Activated CD4-positive, alpha-beta memory T cell treated with anti-CD3 and anti-CD28 coated beads for 36 hours (primary cell): ENCODE measurements around the gene LTB. TPM values are rescaled to one million over a fixed set of nuclear protein-coding genes. Genes with fewer than 3 reads are reported as not detected.

ENCODE experiments used
- CTCF ChIA-PET: fragments of 350-600 bp; sonication (Branson Sonifier 250); formaldehyde crosslinking; loops from one replicate; lab custom pipeline; 2021; ENCODE audit warnings: antibody characterized with exemption, inconsistent platforms; lab: Charles Lee
- POLR2A ChIA-PET: fragments of 350-600 bp; sonication (Branson Sonifier 250); formaldehyde crosslinking; loops from one replicate; lab custom pipeline; 2021; ENCODE audit warnings: antibody characterized with exemption; lab: Charles Lee
- DNase-seq: peaks from one replicate; pipeline ENCODE4 v3.0.0-alpha.2; 2020
- H3K27ac Mint-ChIP-seq: one replicate; pipeline ENCODE4 v1.8.0; 2021; ENCODE audit warnings: mixed read lengths
- H3K27me3 Mint-ChIP-seq: one replicate; pipeline ENCODE4 v1.8.0; 2021; ENCODE audit warnings: mixed read lengths
- H3K36me3 Mint-ChIP-seq: one replicate; pipeline ENCODE4 v1.8.0; 2021; ENCODE audit warnings: mixed read lengths
- H3K4me1 Mint-ChIP-seq: one replicate; pipeline ENCODE4 v1.8.0; 2021; ENCODE audit warnings: low read depth, mixed read lengths
- H3K4me3 Mint-ChIP-seq: one replicate; pipeline ENCODE4 v1.8.0; 2021; ENCODE audit warnings: mild to moderate bottlenecking, mixed read lengths
- H3K9me3 Mint-ChIP-seq: one replicate; pipeline ENCODE4 v1.8.0; 2021; ENCODE audit warnings: mixed read lengths
- intact Hi-C: fragments of 100-400 bp; cut with micrococcal nuclease; formaldehyde crosslinking; loops from one replicate; pipeline ENCODE4 v1.15.1; 2023
- total RNA-seq, 2 experiments: library from RNA; stranded (reverse); gene quantifications; one replicate each; pipeline ENCODE4 v1.2.3, GENCODE V29; 2021

Gene LTB
- total RNA-seq, 2 experiments from 2014 or later: 161 to 164 TPM

- Mint-ChIP-seq H3K27ac (peak overlapping the region; percentile 92), H3K9me3 (no peaks in the 10 kb centered on the region), H3K4me1 (peaks cover 52% of the 10 kb centered on the region), H3K36me3 (peaks cover 42% of the 10 kb centered on the region), H3K4me3 (peak overlapping the region; percentile 97), H3K27me3 (no peaks in the 10 kb centered on the region)
- POLR2A ChIA-PET: interaction anchor here (0.6 to 18.2 kb wide), 7 partner anchors 10 to 70 kb away, joined by 3 to 259 read pairs (median 115); partner anchors contain the start of genes ATP6V1G2, BAG6, DDX39B and LTA
- peak; percentile 39 for DNase-seq
- CTCF ChIA-PET: interaction anchor here (0.8 to 28.8 kb wide), 9 partner anchors 7 to 225 kb away, joined by 3 to 1658 read pairs (median 5); partner anchors contain the start of genes ATP6V1G2, DDX39B, LSM2 and LST1
- intact Hi-C loops: loop anchor here (1.0 to 2.0 kb wide), 2 partner anchors 16 to 35 kb away; partner anchors contain the start of genes ATP6V1G2 and NFKBIL1
Observed at GRCh38 chr6:31581434-31582229, 592 bp downstream of the LTB start.

DNA sequence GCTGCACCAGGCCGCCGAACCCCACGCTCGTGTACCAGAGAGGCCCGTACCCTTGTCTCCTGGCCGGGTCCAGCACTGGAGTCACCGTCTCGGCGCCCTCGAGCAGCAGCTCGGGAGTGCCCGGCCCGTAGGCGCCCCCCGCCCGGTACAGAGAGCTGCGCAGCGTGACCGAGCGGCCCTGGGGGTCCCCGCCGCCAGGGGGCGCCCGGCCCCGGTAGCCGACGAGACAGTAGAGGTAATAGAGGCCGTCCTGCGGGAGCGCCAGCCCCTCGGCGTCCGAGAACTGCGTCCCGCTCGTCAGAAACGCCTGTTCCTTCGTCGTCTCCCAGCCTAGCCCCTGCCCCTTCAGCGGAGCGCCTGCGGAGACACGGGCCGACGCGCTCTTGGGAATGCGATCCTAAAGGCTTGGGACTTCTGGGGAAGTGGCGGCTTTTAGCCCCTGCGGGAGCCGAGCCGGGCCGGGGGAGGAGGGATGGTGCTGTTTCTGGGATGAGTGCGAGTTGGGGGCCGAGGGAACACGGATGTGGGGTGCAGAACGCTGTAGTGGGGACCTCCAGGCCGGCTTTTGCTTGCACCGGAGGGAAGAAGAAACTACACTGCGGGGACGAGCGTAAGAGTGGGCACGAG lies 1.3 kb downstream of the LTB start:
- H3K27me3 Mint-ChIP-seq: no peaks in the 10 kb centered on the region
- intact Hi-C loops: loop anchor here (1.0 to 2.0 kb wide), 4 partner anchors 9 to 34 kb away; partner anchors contain the start of genes ATP6V1G2, LTA and NFKBIL1
- peak; percentile 92 for DNase-seq
- no peaks in the 10 kb centered on the region for H3K9me3 Mint-ChIP-seq
- CTCF ChIA-PET: interaction anchor here (0.8 to 28.8 kb wide), 9 partner anchors 11 to 226 kb away, joined by 3 to 1658 read pairs (median 5); partner anchors contain the start of genes ATP6V1G2, DDX39B, LSM2 and LST1
- peak overlapping the region; percentile 92 for H3K27ac Mint-ChIP-seq
- peak overlapping the region; percentile 97 for H3K4me3 Mint-ChIP-seq
- POLR2A ChIA-PET: interaction anchor here (1.2 to 18.2 kb wide), 7 partner anchors 8 to 71 kb away, joined by 3 to 259 read pairs (median 115); partner anchors contain the start of genes ATP6V1G2, BAG6, DDX39B and LTA
- peaks cover 44% of the 10 kb centered on the region for H3K4me1 Mint-ChIP-seq
- peaks cover 49% of the 10 kb centered on the region for H3K36me3 Mint-ChIP-seq

- H3K4me1 Mint-ChIP-seq: peaks cover 41% of the 10 kb centered on the region
- ChIA-PET CTCF (interaction anchor here (0.9 to 28.8 kb wide), 8 partner anchors 11 to 87 kb away, joined by 3 to 1658 read pairs (median 5); partner anchors contain the start of genes ATP6V1G2, DDX39B, LST1 and LTA), POLR2A (interaction anchor here (1.2 to 18.2 kb wide), 7 partner anchors 9 to 72 kb away, joined by 3 to 259 read pairs (median 115); partner anchors contain the start of genes ATP6V1G2, BAG6, DDX39B and LTA)
- peaks cover 55% of the 10 kb centered on the region for H3K36me3 Mint-ChIP-seq
- DNase-seq: peak; percentile 30
- intact Hi-C loops: loop anchor here (1.0 to 2.0 kb wide), 3 partner anchors 8 to 34 kb away; partner anchors contain the start of genes ATP6V1G2, LTA and NFKBIL1
- H3K27ac Mint-ChIP-seq: peak overlapping the region; percentile 92
- no peaks in the 10 kb centered on the region for H3K9me3 Mint-ChIP-seq
- H3K27me3 Mint-ChIP-seq: peaks cover under 1% of the 10 kb centered on the region
- H3K4me3 Mint-ChIP-seq: peak overlapping the region; percentile 97
Observed at GRCh38 chr6:31580438-31580740, 1.8 kb downstream of the LTB start.

- Mint-ChIP-seq H3K27ac (peak overlapping the region; percentile 92), H3K9me3 (no peaks in the 10 kb centered on the region), H3K36me3 (peaks cover 57% of the 10 kb centered on the region), H3K4me1 (peaks cover 45% of the 10 kb centered on the region), H3K27me3 (peaks cover 2% of the 10 kb centered on the region), H3K4me3 (peak overlapping the region; percentile 97)
- intact Hi-C loops: loop anchor here (1.0 to 10.0 kb wide), 7 partner anchors 7 to 1275 kb away; partner anchors contain the start of genes ATP6V1G2, GPSM3, HLA-C and LTA
- POLR2A ChIA-PET: interaction anchor here (1.2 to 18.2 kb wide), 8 partner anchors 8 to 72 kb away, joined by 3 to 259 read pairs (median 61); partner anchors contain the start of genes ATP6V1G2, BAG6, DDX39B and LTA
- peak; percentile 55 for DNase-seq
- CTCF ChIA-PET: interaction anchor here (0.9 to 28.8 kb wide), 7 partner anchors 10 to 87 kb away, joined by 3 to 1658 read pairs (median 5); partner anchors contain the start of genes ATP6V1G2, DDX39B, LST1 and LTA
Observed at GRCh38 chr6:31579546-31580437, 2.4 kb downstream of the LTB start.

GRCh38 chr6:31579119-31579505 lies 3.1 kb downstream of the LTB start:
- Mint-ChIP-seq H3K4me1 (peaks cover 45% of the 10 kb centered on the region), H3K36me3 (peaks cover 60% of the 10 kb centered on the region), H3K4me3 (peak overlapping the region; percentile 97), H3K27ac (peak overlapping the region; percentile 92), H3K27me3 (peaks cover 2% of the 10 kb centered on the region), H3K9me3 (no peaks in the 10 kb centered on the region)
- intact Hi-C loops: loop anchor here (1.0 to 10.0 kb wide), 4 partner anchors 11 to 1276 kb away; partner anchors contain the start of genes GPSM3, HLA-C, PBX2 and PSMB9
- peak; percentile 35 for DNase-seq
- ChIA-PET CTCF (interaction anchor here (9.1 to 28.8 kb wide), 3 partner anchors 9 to 27 kb away, joined by 95 to 1658 read pairs (median 740); partner anchors contain the start of genes ATP6V1G2, DDX39B, LST1 and LTA), POLR2A (interaction anchor here (2.1 to 18.2 kb wide), 6 partner anchors 4 to 38 kb away, joined by 6 to 259 read pairs (median 174); partner anchors contain the start of genes ATP6V1G2, DDX39B, LST1 and LTA)

DNA sequence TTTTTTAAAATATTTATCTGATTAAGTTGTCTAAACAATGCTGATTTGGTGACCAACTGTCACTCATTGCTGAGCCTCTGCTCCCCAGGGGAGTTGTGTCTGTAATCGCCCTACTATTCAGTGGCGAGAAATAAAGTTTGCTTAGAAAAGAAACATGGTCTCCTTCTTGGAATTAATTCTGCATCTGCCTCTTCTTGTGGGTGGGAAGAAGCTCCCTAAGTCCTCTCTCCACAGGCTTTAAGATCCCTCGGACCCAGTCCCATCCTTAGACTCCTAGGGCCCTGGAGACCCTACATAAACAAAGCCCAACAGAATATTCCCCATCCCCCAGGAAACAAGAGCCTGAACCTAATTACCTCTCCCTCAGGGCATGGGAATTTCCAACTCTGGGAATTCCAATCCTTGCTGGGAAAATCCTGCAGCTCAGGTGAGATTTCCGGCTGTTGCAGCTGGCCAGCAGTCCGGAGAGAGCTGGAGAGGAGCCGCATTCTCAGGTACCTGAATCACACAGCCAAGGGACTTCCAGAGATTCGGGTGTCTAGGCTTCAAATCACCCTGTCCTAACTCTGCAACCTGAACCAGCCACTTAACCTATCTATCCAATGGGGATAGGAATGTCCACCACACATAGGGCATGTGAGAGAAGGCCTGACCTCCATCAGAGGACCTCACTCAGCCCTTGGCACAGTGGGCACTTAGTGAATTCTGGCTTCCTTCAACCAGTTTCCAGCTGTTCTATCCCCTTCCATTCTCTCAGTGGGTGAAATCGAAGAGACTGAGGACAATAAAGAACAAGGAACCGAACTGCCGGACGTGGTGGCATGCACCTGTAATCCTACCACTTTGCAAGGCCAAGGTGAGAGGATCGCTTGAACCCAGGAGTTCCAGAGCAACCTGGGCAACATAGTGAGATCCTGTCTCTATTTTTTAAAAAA lies 3.8 kb downstream of the LTB start:
- Mint-ChIP-seq H3K36me3 (peaks cover 65% of the 10 kb centered on the region), H3K4me3 (peak overlapping the region; percentile 97), H3K27me3 (peaks cover 2% of the 10 kb centered on the region), H3K27ac (peak overlapping the region; percentile 92), H3K9me3 (no peaks in the 10 kb centered on the region), H3K4me1 (peaks cover 47% of the 10 kb centered on the region)
- intact Hi-C loops: loop anchor here (1.0 to 10.0 kb wide), 4 partner anchors 10 to 1276 kb away; partner anchors contain the start of genes GPSM3, HLA-C, PBX2 and PSMB9
- ChIA-PET POLR2A (interaction anchor here (1.0 to 18.2 kb wide), 7 partner anchors 5 to 42 kb away, joined by 3 to 259 read pairs (median 125); partner anchors contain the start of genes ATP6V1G2, DDX39B, LST1 and LTA), CTCF (interaction anchor here (17.5 to 28.8 kb wide), 2 partner anchors 14 to 26 kb away, joined by 740 to 1658 read pairs; partner anchors contain the start of genes ATP6V1G2, DDX39B, LST1 and NCR3)
- DNase-seq: peak; percentile 37

DNA sequence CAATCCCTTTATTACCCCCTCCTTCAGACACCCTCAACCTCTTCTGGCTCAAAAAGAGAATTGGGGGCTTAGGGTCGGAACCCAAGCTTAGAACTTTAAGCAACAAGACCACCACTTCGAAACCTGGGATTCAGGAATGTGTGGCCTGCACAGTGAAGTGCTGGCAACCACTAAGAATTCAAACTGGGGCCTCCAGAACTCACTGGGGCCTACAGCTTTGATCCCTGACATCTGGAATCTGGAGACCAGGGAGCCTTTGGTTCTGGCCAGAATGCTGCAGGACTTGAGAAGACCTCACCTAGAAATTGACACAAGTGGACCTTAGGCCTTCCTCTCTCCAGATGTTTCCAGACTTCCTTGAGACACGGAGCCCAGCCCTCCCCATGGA lies 4.7 kb downstream of the LTB start:
- Mint-ChIP-seq H3K27ac (peak overlapping the region; percentile 99), H3K4me3 (peak overlapping the region; percentile 97), H3K9me3 (no peaks in the 10 kb centered on the region), H3K4me1 (peaks cover 44% of the 10 kb centered on the region), H3K36me3 (peaks cover 71% of the 10 kb centered on the region), H3K27me3 (peaks cover 2% of the 10 kb centered on the region)
- ChIA-PET CTCF (interaction anchor here (1.6 to 28.8 kb wide), 3 partner anchors 9 to 25 kb away, joined by 7 to 1658 read pairs (median 740); partner anchors contain the start of genes ATP6V1G2, DDX39B, LST1 and NCR3), POLR2A (interaction anchor here (0.9 to 18.2 kb wide), 9 partner anchors 5 to 87 kb away, joined by 3 to 259 read pairs (median 115); partner anchors contain the start of genes ATP6V1G2, DDX39B, GPANK1 and LST1)
- peak; percentile 14 for DNase-seq
- intact Hi-C loops: loop anchor here (5.0 to 10.0 kb wide), 3 partner anchors 305 to 1277 kb away; partner anchors contain the start of genes GPSM3, HLA-C, PBX2 and PSMB9

DNA sequence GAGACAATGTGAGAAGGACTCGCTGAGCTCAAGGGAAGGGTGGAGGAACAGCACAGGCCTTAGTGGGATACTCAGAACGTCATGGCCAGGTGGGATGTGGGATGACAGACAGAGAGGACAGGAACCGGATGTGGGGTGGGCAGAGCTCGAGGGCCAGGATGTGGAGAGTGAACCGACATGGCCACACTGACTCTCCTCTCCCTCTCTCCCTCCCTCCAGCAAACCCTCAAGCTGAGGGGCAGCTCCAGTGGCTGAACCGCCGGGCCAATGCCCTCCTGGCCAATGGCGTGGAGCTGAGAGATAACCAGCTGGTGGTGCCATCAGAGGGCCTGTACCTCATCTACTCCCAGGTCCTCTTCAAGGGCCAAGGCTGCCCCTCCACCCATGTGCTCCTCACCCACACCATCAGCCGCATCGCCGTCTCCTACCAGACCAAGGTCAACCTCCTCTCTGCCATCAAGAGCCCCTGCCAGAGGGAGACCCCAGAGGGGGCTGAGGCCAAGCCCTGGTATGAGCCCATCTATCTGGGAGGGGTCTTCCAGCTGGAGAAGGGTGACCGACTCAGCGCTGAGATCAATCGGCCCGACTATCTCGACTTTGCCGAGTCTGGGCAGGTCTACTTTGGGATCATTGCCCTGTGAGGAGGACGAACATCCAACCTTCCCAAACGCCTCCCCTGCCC lies 5.2 kb downstream of the LTB start:
- intact Hi-C loops: loop anchor here (5.0 to 10.0 kb wide), 3 partner anchors 305 to 1278 kb away; partner anchors contain the start of genes GPSM3, HLA-C, PBX2 and PSMB9
- peaks cover 2% of the 10 kb centered on the region for H3K27me3 Mint-ChIP-seq
- peaks cover 74% of the 10 kb centered on the region for H3K36me3 Mint-ChIP-seq
- DNase-seq: peak; percentile 85
- CTCF ChIA-PET: interaction anchor here (1.1 to 28.8 kb wide), 4 partner anchors 8 to 24 kb away, joined by 4 to 1658 read pairs (median 374); partner anchors contain the start of genes ATP6V1G2, DDX39B, LST1 and NCR3
- H3K9me3 Mint-ChIP-seq: no peaks in the 10 kb centered on the region
- H3K27ac Mint-ChIP-seq: peak overlapping the region; percentile 99
- H3K4me3 Mint-ChIP-seq: peak overlapping the region; percentile 97
- peaks cover 41% of the 10 kb centered on the region for H3K4me1 Mint-ChIP-seq
- POLR2A ChIA-PET: interaction anchor here (0.9 to 18.2 kb wide), 10 partner anchors 5 to 236 kb away, joined by 3 to 259 read pairs (median 74); partner anchors contain the start of genes ATP6V1G2, DDX39B, GPANK1 and LST1
